ENCODE data around the gene EPX.
"Not testable (repeated sequence)": the region's sequence is repeated elsewhere in the genome, so short reads cannot be mapped to it uniquely, and the experiment has no call there.

The EPX gene, protein sequence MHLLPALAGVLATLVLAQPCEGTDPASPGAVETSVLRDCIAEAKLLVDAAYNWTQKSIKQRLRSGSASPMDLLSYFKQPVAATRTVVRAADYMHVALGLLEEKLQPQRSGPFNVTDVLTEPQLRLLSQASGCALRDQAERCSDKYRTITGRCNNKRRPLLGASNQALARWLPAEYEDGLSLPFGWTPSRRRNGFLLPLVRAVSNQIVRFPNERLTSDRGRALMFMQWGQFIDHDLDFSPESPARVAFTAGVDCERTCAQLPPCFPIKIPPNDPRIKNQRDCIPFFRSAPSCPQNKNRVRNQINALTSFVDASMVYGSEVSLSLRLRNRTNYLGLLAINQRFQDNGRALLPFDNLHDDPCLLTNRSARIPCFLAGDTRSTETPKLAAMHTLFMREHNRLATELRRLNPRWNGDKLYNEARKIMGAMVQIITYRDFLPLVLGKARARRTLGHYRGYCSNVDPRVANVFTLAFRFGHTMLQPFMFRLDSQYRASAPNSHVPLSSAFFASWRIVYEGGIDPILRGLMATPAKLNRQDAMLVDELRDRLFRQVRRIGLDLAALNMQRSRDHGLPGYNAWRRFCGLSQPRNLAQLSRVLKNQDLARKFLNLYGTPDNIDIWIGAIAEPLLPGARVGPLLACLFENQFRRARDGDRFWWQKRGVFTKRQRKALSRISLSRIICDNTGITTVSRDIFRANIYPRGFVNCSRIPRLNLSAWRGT

DNA sequence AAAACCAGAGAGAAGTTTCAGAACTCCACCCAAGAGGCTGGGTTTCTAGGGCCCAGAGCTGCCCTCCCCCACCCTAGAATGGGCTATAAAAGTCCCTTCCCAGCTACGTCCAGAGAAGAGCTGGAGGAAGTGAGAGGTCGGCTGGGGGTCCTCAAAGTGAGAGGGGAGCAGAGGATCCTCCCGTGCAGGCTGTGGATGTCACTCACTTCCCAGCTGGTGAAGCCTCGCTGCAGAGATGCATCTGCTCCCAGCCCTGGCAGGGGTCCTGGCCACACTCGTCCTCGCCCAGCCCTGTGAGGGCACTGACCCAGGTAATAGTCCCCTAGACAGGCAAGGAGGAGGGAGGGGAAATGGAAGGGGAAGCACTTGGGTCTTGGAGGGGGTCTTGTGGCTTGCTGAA lies at the start of gene EPX:
Gene EPX (plus strand): TSS at position 115 of the 400 bp plus-strand sequence. CDS start 121 bp downstream, at position 236.
- DNase-seq (ENCODE audit: low read depth): no peak

DNA sequence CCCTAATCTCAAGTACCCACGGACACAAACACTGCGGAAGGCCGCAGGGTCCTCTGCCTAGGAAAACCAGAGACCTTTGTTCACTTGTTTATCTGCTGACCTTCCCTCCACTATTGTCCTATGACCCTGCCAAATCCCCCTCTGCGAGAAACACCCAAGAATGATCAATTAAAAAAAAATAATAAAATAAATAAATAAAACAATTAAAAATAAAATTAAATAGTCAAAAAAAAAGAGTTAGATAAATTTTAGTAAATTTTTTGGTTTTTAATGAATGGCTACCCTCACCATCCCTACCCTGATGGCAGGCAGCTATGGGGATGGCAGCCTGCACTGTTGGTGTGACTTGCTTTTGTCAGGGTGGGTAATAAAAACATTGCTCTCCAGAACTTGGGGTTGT lies 49.2 kb upstream of the EPX start:
- DNase-seq (ENCODE audit: low read depth): not testable (repeated sequence)

DNA sequence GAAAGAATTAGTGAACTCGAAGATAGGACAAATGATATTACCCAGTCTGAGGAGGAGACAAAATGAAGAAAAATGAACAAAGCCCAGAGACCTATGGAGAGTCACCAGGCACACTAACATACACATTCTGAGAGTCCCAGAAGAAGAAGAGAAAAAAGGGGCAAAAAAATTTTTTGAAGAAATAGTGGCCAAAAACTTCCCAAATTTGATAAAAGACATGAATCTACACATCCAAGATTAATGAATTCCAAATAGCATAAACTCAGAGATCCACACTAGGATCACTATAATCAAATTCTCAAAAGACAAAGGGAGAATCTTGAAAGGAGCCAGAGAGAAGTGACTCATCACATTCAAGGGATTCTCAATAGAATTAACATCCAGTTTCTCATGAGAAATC lies 47.7 kb upstream of the EPX start:
- no peak for DNase-seq (ENCODE audit: low read depth)

DNA sequence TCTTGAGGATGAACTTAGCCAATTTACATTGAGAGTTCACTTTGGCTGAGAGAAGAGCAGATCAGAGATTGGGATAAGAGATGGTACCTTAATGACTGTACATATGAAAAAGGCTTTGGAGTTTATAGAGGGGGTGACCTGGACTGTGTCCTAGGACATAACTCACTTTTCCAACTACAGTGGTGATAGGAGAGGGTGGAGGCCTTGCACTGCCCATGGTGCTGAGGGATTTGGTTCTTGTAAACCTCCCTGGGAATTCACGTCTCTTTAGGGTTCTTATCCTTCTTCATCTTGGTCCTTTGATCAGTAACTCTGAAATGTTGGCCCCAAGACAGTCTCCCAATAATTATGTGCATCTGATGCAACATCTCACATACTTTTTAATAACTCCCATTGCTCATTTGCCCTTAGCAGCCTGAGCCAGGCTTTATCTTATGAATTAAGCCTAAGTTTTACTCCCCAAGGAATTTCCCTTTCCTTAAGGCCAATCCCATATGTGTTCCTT lies 44.5 kb upstream of the EPX start, which contains the start of gene OR4D1:
Gene OR4D1 (plus strand): TSS at position 455 of the 505 bp plus-strand sequence. CDS start 6,770 bp downstream, outside the sequence.
- DNase-seq (ENCODE audit: low read depth): no peak

DNA sequence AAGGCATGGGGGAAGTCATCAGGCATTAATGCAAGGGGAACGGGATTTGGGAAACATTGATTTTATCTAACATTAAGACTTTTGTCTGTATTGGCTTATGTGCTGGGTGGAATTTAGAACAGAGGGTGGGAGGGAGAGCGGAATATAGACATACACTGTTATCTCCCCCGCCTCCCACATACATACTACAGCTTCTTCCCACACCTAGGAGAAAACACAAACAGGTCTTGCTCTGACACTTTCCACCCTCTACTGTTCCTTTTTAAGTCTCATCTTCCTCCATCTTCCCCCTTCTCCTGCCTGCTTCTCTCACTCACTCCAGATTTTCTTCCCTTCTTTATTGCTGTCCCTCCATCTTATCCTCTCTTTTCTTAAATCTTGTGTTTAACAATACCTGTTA lies 43.9 kb upstream of the EPX start:
- DNase-seq (ENCODE audit: low read depth): no peak

DNA sequence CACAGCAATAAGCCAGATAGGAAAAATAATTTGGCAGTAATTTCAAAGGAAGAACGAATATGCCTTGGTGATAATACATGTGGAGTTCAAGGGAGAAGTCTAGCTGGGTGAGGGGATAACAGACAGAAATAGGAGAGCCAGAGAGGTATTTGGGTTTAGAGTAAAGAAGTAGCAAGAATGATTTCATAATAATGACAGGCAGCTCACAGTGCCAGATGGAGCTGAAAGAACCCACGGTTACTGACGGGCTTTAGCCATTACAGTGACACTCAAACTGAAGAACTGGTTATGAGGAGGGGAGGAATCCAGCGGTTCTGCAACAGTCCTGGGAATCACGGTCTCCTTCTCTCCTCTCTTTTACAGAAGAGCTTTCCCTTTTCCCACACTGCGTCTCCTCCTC lies 42.1 kb upstream of the EPX start:
- no peak for DNase-seq (ENCODE audit: low read depth)

DNA sequence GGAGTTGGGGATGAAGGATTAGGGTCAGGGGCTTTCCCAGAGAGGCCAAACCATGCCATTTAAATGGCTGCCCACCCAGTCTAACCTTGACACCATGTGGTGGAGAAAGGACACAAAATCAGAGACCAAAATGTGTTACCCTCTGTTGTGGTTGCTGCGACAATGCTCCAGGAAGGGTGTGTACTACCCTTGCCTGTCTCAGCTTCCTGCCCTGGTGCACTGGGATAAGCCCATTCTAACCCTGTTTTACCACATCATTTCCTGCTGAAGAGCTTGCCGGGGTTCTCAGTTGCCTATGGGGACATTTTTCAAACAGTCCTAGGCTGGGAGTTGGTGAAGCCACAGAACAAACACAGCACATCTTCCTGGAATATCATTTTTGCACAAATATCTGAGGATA lies 39.5 kb upstream of the EPX start:
- no peak for DNase-seq (ENCODE audit: low read depth)

DNA sequence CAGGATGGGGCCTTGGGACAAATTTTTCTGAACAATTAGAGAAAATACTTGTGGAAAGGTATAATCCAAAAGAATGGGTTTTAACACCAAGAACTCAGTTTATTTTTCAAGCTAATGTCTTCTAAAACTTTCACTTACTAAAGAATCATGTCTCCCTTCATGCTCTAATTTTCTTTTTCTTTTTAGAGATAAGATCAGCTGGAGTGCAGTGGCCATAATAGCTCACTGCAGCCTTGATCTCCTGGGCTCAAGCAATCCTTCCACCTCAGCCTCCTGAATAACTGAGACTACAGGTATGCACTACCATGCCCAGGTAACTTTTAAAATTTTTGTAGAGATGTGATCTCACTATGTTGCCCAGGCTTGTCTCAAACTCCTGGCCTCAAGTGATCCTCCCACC lies 38.9 kb upstream of the EPX start:
- no peak for DNase-seq (ENCODE audit: low read depth)

DNA sequence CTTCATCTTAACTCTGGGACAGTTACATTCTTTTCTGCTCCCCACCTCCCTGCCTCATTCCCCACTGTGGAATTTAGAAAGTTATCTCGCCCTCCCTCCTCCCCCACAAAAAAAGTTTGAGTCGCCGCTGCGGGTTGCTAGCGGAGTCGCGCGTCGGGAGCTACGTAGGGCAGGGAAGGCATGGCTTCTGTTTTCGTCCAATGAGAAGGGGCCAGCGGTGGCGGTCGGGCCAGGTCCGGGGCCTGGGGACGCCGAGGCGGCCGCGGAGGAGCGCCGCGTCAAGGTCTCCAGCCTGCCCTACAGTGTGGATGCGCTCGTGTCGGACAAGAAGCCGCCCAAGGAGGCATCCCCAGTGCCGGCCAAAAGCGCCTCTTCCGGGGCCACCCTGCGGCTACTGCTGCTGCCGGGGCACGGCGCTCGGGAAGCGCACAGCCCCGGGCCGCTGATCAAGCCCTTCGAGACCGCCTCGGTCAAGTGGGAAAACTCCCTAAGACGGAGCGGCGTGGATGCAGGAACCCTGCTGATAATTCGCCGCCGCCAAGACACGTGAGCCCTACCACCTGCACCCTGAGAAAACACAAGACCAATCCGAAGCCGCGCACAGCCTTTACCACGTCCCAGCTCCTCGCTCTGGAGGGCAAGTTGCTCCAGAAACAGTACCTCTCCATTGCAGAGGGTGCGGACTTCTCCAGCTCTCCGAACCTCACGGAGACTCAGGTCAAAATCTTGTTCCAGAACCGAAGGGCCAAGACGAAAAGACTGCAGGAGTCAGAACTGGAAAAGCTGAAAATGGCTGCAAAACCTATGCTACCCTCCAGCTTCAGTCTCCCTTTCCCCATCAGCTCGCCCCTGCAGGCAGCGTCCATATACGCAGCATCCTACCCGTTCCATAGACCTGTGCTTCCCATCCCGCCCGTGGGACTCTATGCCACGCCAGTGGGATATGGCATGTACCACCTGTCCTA lies 35.4 kb upstream of the EPX start:
- DNase-seq (ENCODE audit: low read depth): no peak

DNA sequence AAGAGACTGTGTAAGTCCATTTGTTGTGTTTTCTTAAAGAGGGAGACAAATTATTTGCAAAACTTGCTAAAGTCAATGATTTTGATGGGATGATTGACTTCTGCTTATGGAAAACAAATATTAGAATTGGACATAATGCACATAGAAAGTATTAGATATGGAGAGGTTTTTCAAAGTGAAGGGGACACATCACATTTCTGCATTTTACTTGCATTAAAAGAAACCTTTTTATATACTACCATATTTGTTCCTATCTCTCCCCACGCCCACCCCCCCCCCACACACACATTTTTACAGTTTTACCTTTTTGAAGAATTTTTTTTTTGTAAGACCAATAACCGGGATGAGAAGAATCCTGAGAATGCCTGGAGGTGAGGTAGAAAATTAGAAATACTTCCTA lies 34.3 kb upstream of the EPX start:
- no peak for DNase-seq (ENCODE audit: low read depth)

DNA sequence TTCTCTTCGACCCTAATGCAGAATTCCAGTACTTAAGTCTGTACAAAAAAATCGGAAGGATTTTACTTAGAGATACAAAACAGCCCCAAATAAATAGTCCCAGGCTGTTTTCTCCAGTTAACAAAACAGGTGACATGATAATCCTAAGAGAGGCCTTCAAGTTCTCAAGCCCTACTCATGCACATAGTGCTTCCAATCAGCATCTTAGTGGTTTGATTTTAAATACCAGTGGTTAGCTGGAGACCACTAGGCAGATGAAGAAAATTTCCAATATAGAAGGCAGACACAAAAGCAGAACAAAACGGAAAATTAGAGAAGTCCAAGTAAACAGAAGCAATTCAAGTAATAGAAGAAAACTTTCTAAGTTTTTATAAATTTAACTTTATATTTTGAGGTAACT lies 31.0 kb upstream of the EPX start:
- no peak for DNase-seq (ENCODE audit: low read depth)

DNA sequence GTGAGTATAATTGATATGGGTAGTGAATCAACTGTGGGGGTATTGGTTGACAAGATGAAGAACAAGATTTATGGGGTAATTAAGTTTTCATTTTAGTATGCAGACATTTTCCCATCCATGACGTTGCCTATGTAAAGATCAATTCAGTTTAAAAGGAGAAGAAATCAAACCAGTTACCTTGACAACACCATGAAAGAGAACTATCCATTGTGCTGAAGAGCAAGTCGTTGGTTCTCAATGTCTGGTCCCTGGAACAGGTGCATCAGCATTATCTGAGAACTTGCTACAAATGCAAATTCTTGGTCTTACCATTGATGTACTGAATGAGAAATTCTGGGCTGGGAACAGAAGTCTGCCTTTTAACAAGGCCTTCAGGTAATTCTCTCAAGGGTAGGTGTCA lies 26.5 kb upstream of the EPX start:
- no peak for DNase-seq (ENCODE audit: low read depth)

DNA sequence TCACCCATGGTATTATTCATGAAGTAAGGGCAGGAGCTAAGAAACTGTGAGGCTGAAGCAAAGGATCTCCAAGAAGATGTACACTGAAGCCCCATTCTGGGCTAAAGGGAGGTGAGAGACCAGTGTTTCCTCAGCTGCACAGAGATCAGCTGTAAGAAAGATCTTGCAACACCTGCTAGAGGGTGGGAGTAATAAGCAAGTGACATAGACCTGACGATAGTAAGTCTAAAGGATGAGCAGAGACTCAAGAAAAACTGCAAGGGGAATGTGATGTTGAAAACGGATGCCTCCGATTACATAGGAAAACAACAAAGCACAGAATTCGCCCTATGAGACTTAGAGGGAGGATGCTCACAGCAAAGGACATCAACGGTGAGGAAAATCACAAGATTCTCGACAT lies 25.8 kb upstream of the EPX start, which contains the start of gene OR4D2:
Gene OR4D2 (plus strand): TSS at position 301 of the 400 bp plus-strand sequence. CDS start 2,674 bp downstream, outside the sequence.
- DNase-seq (ENCODE audit: low read depth): no peak

DNA sequence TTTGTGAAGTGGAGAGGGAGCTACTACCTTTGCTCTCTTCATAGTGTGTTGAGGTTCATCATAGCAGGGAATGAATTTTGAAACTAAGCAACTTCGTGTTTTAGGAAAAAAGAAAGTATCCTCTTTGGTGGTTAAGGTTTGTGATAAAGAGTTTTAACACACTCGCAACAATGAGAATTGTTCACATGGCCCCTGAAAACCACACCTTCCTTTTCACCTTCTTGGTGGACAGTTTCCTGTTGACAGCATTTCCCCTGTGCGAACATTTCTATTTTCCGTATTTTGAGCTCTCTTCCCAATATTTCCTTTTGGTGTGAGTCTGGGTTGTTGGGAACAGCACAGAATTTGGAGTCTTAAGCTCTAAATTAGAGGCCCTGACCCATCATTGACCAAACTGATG lies 21.9 kb upstream of the EPX start:
- no peak for DNase-seq (ENCODE audit: low read depth)

DNA sequence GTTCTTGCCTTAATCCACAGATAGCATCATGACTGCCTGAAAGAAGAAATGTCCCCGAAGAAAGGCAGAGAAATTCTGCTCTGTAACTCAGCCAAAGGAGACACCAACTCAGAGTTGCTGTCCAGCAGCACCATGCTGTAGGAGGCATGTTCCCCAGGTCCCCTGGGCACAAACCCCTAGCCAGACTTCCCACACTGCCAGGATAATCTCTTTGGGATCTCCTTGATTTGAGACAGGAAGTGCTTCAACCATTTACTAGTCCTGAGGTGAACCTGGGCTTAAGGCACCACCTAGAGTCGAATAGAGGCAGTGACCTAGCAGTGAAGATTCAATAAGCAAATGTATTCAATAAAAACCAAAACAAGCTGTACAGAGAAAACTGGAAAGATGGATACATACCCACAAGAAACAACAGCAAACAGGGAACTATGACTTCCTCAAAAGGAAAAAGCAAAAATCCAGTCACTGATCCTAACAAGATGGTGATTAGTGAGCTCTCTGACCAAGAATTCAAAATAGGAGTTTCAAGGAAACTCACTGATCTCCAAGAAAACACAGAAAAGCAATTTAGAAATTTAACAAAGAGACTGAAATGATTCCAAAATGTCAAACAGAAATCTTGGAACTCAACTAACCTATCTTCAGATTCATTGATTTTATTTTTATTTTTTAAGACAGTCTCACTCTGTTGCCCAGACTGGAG lies 20.0 kb upstream of the EPX start:
- DNase-seq (ENCODE audit: low read depth): no peak

DNA sequence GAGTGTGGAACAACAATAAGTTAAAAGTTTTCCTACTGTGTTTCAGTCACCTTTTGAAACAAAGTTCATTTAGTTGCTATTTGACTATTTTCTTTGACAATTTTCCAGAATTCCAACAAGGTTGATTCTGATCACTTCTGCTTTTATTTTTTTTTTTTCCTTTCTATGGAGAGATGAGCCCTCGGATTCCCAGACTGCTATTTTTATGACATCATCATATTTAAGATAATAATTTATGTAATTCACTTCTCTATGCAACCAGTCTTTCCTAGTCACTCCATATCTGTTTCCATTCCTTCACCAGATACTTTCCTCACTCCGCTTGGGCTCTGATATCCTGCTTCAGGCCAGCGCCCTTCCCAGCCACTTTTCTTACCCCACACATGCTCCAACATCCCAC lies 17.7 kb upstream of the EPX start:
- DNase-seq (ENCODE audit: low read depth): no peak

DNA sequence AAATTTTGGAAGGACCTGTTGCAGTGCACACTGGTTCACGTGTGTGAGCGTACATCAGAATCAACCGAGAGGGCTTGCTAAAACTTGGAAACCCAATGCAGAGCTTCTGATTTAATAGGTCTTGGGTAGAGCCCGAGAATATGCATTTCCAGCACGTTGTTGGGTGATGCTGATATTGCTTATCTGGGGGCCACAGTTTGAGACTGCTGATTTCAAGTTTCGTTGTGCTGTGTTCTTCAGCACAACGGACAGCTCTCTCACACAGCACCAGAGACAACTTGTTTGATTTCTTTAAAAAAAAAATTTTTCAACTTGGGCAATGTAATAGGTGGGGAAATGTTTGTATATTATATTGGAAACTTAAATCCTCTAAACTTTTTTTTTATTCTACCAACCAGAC lies 16.3 kb upstream of the EPX start:
- no peak for DNase-seq (ENCODE audit: low read depth)

DNA sequence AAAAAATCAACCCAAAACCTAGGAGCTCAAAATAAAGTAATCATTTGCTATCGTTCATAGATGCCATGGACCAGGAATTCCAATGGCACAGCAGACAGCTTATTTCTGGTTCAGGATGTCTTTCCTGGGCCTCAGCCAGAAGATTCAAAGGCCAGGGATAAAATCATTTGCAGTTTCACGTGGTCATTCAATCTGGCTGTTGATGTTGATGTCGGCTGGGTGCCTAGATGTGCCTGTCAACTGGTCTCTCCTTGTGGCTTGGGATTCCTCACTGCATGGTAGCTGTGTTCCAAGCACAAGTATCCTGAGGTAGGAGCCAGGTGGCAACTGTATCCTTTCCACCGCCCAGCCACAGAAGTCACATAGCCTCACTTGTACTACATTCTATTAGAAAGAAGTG lies 10.7 kb upstream of the EPX start:
- DNase-seq (ENCODE audit: low read depth): no peak

DNA sequence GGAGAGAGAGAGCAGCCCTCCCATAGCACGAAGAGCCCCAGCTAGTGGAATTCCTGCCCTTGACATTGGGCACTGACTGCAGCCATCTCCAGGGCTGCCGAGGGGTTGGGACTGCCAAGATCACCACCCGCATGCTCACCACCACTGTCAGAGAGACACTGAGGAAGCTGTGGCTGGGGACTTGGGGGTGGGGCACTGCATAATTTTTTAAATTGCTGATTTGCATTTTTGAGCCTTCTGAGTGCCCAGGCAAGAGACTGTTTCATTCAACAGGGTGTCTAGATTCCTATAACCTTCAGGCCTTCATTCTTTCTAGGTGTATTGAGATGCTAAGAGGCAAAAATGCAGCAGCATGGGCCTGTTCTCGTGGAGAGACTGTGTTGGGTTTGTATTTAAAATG lies 9.0 kb upstream of the EPX start:
- DNase-seq (ENCODE audit: low read depth): no peak

DNA sequence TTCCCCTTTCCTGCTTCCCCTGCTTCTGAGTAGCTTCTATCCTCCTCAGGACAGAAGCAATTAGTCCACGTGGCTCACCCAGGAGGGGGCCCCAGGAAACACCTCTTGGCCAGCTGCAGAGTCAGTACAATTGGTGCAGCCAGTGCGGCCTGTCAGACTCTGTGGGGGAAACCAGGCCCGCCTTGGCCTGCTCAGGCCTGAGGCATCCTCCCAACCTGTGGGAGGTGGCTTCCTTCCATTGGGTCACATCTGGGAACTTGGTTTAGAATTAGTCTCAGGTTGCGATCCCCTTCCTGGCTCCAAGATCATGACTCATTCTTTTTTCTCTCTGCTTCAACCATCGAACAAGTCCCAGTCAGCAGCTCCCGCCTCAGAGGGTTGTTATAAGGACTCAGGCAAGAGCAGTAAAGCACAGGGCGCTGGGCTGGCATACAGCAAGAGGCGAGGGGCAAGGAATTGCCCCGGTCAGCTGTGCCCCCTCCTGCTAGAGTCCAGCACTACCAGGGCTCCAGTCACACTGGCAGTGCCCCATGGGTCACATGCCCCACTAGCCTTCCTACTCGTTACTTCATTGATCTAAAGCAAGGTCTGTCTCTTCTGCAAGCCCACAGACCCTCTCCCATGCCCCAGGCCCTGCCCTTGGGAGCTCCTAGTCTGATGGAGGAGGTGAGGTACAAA lies 8.1 kb upstream of the EPX start:
- no peak for DNase-seq (ENCODE audit: low read depth)

Data from GM04503 (cell line).